Stimulated activated CD4-positive, alpha-beta T cell treated with anti-CD3 and anti-CD28 coated beads, Interleukin-4, amount 100 ng/mL, for 1 hour (primary cell): ENCODE data around the gene PHKG2.

ENCODE experiments used
- DNase-seq: peaks from one replicate; pipeline ENCODE4 v3.0.0-alpha.2; 2020

The PHKG2 gene

DNA sequence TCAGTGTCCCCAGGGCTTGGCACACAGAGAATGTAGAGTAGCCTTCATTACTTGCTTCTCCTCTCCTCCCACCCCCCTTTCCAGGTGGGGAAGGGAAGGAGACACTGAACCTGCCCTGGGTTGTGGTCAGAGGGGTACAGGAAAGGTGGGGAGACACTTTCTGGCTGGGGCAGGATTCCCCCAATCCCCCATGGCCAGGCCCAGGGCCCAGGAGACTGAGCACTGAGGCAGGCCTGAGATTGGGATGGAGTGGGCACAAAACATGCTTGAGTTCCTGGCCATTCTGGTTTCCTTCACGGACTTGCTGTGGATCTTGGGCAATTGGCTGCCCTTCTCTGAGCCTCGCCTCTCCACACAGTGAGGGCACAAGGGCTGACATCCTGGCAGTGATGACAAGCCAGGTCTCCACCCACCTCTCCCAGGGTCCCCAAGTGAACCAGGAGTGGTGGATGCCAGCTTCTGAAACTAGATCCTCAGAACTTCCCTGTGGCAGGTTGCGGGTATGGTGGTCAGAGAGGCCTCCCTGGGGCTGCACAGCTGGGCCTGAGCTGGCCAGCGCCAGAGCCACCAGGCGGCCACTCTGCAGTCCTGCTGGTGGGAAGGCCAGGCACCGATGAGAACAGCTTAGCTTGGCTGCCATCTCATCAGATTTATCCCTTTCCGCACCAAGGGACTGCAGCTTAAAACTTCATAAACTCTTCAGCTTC is 29.5 kb downstream of the PHKG2 start:
- no peak for DNase-seq

DNA sequence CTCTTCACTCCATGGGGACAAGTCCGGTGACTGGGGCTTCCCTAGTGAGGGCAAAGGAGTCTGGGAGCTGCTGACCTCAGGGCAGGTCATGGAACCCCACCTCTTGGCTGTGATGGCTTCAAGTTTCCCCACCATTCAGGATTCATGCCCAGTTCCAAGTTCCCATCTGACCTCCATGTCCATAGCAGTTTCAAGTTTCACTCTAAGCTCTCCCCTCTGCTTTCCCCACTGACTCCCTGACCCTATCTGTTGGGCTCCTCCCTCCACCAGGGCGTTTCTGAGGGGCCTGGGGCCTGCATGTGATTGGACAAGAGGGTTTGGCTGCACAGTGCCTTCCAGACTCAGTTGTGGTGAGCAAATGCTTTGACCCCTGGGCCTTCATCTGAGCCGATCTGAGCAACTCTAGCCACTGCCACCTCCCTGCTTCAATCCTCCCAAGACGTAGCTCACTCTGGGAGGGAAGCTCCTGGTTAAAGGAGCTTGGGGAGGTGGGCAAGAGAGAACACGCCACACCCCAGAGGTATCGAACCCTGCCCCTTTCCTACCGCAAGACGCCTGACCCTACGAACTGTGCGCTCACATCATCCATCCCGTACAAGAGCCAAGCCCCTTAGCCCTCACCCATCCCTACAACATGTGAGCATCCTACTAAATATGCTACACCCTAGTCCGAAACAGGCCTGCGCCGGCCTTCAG is 30.5 kb downstream of the PHKG2 start:
- no peak for DNase-seq

DNA sequence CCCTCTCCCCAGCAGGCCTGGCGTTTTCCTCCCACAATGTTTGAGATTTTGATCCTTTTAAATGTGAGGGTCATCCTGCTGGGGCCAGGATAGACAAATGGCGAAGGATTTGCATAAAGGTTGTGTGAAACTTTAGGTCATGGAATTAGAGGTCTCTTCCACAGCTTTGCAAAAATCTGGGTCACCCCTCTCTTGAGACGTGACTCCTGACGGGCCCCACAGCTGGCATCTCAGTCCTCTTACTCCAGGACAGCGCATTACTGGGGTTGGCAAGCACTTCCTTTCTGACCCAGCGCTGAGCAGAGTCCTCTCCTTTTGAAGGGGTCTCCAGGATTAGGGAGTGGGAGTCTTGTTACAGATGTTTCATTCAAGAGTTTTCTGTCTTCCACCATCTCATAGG is 31.4 kb downstream of the PHKG2 start:
- DNase-seq: no peak

DNA sequence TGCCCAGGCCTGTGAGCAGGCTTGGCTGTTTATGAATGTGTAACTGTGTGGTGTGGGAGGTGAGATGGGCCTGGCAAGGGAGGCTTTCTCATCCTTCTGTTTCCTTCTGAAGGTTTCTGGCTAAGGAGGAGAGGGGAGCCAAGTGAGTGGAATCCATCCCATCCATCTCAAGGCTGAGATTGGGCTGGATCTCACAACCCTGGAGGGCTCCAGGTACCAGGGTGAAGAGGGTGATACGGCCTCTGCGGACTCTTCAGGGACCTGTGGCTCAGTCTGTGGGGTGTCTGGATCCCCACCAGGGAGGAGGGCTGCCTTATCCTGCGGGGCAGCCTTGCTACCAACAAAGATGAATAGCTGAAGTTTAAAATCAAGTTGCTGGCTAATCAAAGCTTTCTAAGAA is 31.8 kb downstream of the PHKG2 start:
- DNase-seq: no peak

DNA sequence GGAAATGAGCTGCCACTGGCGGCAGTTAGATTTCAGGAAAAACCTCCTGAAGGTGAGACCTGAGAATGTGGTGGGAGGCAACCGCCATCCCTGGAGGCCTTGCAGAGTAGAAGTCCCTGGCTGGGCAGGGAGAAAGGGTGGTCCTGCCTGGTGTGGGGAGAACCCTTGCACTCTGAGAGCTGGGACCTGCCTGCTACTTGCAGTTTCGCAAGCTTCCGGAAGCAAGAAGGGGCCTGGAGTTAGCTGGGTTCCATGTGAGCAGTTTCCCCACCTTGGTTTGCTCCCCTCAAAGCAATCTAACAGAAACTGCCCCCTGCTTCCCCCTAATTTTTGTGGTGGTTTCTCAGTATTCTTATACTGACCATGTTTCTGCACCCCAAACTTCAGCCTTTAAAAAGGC is 32.3 kb downstream of the PHKG2 start:
- no peak for DNase-seq

DNA sequence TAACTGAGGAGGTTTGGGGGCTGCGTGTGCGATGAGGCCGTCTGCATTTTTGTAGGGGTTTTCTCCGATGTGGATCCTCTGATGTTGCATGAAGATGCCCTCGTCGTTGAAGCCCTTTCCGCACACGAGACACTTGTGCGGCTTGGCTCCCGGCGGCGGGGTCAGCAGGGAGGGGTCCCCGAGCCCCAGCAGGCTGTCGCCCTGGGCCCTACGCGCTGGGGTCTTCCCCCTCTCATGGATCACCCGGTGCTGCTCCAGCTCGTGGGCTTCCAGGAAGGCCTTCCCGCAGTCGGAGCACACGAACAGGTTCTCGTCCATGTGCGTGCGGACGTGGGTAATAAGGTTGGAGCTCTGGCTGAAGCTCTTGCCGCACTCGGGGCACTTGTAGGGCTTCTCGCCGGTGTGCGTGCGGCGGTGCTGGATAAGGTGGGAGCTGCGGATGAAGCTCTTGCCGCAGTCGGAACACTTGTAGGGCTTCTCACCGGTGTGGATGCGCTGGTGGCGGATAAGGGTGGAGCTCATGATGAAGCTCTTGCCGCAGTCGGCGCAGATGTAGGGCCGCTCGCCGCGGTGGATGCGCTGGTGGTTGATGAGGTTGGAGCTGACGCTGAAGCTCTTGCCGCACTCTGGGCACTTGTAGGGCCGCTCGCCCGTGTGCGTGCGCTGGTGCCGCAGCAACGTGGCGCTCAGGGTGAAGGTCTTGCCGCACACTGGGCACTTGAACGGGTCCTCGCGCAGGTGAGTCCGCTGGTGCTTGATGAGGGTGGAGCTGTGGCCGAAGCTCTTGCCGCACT is 34.5 kb downstream of the PHKG2 start:
- no peak for DNase-seq

DNA sequence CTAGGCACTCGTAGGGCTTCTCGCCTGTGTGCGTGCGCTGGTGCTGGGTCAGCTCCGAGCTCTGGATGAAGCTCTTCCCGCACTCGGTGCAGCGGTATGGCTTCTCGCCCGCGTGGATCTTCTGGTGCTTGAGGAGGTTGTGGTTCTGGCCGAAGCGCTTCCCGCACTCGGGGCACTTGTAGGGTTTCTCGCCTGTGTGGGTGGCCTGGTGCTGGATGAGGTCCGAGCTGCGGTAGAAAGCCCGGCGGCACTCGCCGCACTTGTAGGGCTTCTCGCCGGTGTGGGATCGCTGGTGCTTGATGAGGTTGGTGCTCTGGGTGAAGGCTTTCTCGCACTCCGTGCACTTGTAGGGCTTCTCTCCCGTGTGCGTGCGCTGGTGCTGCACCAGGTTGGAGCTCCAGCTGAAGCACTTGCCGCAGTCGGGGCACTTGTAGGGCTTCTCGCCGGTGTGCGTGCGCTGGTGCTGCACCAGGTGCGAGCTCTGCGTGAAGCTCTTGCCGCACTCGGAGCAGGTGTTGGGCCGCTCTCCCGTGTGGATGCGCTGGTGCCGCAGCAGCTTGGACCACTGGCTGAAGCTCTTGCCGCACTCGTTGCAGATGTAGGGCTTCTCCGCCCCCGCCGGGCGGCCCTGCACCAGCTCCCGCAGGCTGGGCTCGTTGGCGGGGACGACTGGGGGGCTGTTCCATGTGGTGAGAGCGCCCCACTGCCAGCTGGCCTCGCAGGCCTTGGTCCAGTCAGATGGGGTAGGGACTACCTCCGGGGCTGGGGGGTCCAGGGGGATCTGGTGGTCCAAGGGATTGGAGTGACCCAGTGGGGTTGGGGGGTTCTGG is 35.3 kb downstream of the PHKG2 start:
- DNase-seq: no peak

DNA sequence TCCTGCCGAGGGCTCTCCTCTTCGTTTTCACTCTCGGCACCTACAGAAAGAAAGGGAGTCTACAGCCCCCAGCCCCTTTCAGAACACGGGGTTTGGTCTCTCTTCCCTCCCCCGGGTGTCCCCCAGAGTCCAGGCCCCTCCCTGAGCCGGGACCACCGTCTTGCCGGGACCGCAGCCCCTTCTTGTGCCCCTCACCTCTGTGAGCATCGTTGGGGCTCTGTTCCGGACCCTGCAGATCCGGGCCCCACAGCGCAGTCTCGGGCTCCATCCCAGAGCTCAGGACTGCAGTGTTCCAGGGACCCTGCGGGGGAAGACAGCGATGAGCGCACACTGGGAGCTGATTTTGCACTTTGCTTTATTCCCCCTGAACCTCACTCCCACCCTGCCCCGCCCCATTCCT is 36.0 kb downstream of the PHKG2 start:
- no peak for DNase-seq

DNA sequence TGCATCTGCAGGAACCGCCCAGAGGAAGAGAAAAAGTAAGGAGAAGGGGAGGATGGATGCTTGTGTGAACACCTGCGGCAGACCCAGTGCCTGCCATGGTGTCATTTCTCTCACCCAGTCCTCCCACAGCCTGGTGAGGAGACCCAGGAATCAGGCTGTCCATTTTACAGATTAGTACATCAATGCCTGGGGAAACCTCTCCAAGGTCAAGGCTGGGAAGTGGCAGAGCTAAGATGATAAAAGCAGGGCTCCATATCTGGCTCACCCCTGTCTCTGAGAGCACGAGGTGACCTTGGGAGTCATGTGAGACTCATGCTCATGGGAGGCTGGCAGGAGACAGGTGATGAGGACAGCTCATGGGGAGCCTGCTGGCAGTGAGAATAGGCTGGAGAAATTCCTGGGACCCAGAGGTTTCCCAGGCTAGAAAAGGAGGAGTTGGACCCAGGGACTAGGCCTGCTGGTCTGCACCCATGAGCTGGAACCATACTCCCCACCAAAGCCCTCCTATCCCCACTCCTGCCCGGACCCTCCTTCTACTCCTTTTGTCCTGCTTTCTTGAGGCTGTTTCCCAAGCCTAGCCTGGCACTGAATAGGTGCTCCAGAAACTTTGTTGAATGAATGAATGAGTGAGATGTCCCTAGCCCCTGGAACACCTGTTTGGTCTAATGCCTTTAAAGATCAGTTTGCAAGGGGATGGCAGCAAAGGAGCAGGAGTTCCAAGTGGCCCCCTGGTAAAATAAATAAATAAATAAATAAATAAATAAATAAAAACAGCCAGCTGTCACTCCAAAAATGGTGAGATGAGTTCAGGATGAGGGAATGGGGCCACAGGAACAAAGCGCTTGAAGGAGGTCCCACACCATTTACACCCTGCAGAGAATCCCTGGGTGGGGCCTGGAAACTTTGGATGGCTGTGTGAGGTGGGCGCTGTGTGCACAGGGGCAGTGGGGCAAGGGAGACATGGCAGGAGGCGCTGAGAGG is 37.2 kb downstream of the PHKG2 start:
- no peak for DNase-seq

DNA sequence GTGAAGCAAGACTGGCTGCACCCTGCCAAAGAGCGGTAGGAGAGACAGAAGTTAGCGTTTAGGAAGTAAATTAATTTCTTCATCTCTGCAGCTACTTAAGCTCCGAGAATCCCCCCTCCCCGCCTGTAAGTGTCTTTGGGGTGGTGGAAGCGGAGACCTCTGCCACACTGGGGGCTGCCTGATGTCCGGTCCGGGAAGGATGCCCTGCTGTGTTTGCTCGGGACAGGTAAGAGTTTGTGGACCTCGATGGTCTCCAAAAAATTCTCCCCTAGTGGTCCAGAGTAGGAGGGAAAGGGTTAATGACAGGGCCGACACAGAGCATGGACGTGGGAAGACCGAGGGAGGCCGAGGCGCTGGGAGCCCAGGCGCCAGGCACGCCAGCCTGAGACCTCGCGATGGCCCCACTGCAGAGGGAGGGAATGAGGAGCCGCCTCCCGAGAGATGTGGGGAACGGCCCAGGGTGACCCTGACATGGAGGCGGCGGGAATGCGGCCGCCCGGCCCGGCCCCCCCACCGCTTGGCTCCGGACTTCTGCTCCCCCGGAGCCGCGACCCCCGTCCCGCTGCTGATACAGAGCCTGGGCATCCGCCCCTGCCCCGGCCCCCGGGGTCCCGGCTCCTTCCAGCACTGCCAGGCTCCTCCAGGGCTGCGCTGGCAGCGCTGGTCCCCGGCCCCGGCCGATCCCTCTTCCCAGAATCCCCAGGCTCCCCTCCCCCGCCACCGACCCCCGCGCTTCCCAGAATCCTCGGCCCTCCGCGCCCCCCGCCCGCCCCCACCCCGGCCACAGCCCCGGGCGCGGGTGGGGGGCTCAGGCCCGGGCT is 38.1 kb downstream of the PHKG2 start:
- DNase-seq: no peak

DNA sequence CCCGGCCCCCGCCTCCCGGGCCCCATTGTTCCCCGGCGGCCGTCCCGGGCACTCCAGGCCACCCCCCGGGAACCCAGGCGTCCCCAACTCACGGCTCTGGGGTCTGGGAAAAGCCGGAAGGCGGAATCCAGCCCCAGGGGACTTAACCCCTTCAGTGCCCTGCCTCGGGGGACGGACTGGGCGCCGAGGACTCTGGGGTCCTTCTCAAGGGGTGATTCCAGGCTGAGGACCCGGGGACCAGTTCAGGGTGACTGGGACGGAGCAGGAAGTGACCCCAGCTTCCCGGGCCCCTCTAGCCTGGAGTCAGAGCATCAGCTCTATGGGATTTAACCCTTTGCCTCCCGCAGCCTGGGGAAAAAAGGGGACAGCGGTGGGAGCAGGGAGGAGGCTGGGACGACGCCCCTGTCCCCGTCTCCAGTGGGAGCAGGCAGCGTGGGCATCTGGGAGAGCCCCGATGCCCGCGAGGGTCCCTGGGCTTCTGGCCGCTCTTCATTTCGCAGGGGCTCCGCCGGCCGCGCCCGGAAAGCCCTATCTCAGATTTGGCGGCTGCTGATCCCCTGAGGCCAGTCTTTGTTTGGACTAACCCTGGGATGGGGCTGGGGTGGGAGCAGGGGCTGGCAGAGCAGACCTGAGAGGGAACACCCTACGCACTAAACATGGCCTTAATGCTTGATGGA is 38.8 kb downstream of the PHKG2 start, which contains the start of gene ZNF629:
Gene ZNF629, minus strand, starts transcription at position 270 of the 677 bp plus-strand sequence. CDS start 2,723 bp downstream, outside the sequence.
- DNase-seq: peak; percentile 44

DNA sequence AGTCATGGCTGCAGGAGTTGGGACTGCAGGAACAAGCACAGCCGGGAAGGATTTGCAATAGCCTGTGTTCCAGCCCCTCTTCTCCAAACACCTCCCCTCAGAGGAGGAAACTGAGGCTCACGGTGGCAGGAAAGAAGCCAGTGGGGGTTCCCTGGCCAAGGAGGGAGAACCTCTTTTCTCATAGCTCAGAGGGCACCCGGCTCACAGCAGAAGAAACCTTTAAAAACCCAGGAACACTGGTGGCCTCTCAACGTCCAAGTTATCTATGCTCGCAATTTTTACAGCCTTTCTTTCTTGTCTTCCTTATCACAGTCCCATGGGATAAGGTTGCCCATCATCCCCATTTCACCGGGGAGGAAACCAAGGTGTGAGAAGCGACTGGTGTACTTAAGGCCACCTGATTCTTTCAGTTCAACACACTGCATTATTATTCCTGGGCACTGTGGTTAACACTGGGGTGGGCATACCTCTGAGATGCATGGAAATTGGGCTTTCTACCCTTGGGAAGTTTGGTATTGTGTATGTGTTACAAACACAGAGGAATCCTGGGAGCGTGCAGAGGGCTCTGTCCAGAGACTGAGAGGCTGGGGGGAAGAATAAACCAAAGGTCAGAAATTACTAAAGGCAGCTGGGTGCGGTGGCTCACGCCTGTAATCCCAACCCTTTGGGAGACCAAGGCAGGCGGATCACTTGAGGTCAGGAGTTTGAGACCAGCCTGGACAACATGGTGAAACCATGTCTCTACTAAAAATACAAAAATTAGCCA is 39.6 kb downstream of the PHKG2 start:
- no peak for DNase-seq

DNA sequence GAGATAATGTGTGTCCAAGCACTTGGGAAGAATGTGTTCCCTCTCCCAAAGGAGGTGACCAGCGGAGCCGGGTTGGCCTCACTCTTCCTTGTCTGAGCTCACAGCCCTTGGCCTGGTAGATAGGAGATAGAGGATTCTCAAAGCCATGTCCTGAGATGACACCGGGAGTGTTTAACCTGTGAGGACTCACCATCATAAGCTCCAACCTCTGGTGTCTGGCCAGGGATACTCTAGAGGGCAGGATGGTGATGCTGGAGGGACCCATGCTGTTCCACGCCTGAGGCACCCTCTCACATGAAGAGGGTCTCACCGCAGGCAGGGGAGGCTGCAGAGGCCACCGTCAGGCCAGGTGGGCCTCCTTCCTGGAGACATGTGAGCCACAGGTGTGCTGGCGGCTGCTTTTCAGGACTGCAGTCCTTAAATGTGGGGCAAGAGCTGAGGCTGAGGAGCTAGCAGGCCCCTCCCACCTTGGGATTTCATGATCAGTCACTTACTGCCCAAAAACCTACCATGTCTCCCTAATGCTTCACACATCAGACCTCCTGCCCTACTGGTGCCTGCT is 45.4 kb downstream of the PHKG2 start:
- DNase-seq: no peak

DNA sequence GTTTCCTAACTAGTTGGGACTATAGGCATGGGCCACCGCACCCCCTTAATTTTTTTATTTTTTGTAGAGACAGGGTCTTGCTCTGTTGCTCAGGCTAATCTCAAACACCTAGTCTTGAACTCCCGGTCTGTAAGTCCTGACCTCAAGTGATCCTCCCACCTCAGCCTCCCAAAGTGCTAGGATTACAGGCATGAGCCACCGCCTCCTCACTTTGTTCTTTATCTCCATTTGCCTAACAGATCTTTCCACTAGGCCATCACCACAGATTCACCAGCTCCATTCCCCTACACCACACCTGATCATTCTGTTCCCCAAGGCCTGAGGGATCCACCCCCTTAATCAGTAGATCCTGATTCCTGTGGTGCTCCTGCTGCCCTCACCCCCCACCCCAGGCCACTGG is 46.4 kb downstream of the PHKG2 start:
- no peak for DNase-seq

DNA sequence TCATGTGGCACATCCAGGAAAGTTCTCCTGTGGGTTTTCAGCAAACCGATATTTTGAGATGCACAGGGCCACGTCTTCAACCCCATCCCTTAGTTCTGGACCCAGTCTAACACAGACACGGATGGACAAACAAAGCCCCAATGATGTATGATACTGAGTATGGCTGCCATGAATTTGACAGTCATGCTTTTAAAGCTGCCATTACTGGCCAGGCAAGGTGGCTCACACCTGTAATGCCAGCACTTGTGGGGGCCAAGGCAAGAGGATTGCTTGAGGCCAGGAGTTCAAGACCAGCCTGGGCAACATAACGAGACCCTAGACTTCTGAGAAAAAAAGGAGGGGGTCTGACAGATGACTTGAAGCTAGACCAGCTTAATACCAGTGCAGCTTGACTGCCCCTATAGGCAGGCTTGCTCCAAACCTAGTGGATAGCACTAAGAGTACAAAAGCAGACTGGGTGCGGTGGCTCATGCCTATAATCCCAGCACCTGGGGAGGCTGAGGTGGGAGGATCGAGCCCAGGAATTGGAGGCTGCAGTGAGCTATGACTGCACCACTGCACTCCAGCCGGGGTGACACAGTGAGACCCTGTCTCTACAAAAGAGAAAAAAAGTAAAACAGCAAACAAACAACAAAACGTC is 49.6 kb downstream of the PHKG2 start:
- DNase-seq: no peak
